HG02885 (cell line): ENCODE results near the gene CSPG4.
"Not testable (repeated sequence)": the region's sequence is repeated elsewhere in the genome, so short reads cannot be mapped to it uniquely, and the experiment has no call there.

Source experiments
- ATAC-seq: cut with Tn5 transposase; IDR thresholded peaks from one replicate; pipeline ENCODE4 v1.9.1; 2021; ENCODE audit warnings: mild to moderate bottlenecking; ENCODE audit not compliant: unreplicated experiment, poor library complexity

The CSPG4 gene

DNA sequence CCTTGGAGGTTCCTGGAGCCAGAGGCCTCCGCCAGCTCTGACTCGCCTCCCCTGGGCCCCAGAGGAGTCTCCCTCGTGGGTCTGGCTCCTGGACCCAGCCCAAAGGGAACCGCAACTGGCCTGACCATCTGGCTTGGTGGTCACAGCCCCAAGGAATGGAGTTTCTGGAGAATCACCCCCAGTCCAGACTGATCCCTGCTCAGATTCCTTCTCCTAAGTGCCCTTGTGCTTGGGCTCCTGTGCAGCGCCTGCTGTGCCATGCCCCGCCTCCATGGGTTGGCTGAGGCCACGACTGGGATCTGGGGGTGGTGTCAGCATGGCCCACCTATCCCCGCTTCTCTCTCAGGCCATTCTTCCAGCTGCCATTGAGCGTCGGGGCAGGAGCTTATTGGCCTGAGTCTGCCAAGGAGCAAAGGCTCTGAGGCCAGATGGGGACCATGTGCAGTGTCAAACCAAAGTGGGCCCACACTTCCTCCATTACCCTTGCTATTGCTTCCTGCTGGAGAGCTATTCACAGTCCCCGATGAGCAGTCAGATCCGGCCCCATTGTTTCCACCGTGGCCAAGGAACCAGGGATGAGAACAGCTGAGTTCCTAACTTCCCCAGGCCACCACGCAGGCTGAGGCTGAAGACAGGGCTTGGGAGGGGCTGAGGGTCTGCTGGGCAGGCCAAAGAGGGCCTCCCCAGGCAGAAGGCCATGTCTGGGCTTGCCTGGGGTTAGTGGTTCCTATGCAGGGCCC is 19.0 kb downstream of the CSPG4 start:
- no peak for ATAC-seq

DNA sequence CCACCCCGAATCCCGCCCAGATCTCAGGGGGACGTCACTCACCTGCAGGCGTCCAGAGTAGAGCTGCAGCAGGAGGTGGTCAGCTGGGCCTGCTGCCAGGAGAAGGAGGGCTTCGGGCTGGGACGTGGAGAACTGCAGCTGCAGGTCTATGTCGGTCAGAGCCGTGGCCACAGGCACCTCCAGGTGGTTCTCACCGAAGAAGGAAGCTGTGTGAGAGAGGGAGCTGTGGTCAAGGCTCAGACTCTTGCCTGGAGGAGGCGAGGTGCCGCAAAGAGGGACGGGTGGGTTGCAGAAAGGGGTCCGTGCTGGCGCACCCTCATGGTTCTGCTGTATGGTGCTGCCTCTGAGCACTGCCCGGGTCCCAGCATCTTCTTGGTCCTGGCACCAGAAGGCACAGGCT is 19.6 kb downstream of the CSPG4 start:
- not testable (repeated sequence) for ATAC-seq

DNA sequence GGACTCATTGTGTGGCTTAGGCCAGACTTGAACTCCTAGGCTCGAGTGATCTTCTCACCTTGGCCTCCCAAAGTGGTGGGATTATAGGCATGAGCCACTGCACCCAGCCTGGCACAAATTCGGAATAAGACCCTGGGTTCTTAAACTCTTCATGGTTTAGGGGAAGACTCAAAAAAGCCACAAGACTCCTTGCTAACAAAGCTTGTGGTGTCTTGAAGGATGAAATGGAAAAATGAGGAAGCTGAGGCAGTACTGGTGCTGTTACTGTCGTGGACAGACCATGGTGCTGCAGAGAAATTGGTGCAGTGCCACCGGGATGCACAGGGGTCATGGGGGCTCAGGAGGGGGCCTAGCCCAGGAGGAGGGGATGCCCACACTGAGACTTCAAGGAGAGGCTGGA is 20.3 kb downstream of the CSPG4 start:
- ATAC-seq, result not testable (repeated sequence)

DNA sequence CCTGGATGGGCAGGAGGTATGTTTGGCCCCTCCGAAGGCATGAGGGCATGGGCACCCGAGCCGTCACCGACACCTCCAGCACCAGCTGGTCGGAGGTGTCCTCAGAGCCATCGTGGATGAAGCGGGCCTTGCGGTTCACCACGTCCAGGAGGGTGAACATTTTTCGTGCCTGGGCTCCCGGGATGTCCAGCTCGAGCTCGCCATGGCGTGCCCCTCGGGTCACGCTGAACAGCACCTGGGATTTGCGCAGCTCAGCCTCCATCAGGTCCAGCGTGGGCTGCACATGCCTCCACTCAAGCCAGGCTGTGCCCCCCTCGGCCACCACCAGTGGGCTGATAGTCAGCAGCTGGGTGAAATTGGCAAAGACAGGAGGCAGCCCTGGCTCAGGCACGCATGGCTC is 23.2 kb downstream of the CSPG4 start:
- ATAC-seq, result not testable (repeated sequence)

DNA sequence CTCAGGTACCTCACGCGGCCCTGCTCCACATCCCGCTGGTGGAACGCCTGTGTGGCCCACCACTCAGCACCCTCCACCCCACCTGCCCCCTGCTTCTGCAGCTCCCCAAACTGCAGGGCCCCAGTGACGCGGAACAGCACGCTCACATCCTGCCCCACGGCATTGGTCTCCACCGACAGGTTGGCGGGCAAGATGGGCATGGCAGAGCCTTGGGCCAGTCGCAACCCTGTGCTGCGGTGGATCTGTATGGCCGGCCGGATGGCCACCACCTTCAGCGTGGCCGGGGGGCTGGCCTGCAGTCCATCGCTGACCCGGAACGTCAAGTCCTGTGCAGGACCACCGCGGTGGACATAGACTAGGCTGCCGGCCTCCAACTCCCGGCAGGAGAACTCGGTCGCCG is 23.8 kb downstream of the CSPG4 start:
- no peak for ATAC-seq

DNA sequence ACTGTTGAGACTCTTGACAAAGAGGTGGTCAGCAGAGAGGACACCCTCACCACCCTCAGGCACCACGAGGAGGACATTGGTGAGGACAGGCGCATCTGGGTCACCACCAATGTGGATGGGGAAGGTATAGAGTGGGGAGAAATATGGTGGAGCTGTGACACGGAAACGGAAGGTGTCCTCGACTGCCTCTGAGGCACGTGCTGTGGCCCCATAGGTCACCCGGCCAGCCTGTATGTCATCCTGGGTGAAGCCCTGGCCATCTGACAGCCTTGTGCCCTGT is 24.4 kb downstream of the CSPG4 start:
- ATAC-seq, result no peak

DNA sequence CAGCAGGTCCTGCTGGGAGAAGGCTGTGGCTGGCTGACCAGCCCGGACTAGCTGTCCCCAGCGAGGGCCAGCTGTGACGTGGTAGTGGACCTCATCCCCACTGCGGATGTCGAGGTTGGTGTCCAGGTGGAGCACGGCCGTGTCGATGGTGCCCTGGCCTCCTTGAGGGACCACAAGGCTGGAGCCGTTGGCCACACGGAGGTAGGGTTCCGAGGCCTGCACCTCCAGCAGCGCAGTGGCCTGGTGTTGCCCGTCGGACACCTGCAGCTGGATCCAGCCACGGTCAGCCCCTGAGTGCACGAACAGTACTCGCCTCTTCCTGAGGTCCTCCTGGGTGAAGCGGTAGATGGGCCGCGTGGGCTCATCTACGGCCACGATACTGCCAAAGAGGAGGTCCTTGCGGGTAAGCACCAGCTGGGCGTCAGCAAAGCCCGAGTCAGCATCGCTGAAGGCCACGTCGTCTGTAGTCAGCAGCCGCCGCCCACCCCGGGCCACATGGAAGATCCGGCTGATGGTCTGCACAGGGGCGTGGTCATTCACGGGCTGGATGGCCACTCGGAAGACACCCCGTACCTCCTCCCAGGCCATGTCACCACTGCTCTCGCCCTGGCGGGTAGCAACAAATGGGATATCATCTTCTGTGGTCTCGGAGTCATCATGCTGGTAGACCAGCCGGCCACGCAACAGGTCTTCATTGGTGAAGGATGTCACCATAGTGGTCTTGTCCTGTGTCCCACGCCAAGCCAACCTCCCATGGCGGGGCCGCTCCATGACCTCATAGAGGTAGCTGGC is 25.0 kb downstream of the CSPG4 start:
- no peak for ATAC-seq

DNA sequence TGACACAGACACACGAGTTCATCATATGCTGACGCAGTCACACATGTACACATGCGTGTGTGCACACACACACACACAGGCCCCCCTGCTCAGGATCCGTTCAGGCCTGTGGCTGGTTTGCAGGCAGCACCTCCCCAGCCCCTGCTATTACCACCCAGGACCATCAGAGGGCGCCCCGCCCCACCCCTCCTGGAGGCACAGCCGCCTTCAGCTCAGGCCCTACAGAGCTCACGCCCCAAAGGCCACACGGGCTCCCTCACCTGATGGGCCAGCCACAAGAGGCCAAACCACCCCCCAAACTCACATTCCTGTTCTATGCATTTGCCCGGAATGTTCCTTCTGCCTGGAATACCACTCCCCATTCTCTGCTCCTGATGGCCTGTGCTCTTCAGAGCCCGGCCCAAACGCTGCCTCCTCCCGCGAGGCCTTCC is 26.4 kb downstream of the CSPG4 start:
- not testable (repeated sequence) for ATAC-seq

DNA sequence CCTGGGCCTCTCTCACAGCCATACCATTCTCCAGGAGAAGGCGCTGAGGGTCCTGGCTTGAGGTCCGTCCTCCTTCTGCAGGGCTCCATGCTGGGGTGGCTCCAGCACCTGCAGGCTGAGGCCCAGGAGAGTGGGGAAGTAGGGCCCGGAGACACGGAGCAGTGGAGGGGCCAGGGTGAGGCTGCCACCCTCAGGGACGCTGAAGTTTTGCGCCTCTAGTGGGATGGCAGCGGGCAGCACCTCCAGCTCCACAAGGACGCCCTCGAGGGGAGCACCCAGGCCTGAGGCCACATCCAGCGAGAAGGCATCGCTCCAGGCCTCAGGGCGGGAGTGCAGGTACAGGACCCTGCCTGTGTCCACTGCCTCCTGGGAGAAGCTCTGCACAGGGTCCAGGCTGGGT is 27.5 kb downstream of the CSPG4 start:
- ATAC-seq, result no peak

DNA sequence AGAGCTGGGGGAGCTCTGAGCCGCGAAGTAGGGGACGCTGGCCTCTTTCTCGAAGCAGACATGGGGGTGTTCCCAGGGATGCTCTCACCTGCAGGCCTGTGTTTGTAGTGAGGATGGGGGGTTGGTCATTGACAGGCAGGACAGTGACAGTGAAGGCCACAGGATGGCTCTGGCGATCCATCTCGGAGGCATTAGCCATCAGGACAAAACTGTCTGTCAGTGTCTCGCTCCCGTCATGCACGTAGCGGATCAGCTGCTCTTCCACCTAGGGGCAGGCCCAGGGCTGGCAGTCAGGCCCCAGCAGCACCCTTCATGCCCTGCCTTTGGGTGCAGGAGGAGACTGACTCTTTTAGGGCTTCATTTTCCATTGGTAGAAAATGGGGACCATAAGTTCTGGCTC is 28.0 kb downstream of the CSPG4 start:
- ATAC-seq, result no peak

DNA sequence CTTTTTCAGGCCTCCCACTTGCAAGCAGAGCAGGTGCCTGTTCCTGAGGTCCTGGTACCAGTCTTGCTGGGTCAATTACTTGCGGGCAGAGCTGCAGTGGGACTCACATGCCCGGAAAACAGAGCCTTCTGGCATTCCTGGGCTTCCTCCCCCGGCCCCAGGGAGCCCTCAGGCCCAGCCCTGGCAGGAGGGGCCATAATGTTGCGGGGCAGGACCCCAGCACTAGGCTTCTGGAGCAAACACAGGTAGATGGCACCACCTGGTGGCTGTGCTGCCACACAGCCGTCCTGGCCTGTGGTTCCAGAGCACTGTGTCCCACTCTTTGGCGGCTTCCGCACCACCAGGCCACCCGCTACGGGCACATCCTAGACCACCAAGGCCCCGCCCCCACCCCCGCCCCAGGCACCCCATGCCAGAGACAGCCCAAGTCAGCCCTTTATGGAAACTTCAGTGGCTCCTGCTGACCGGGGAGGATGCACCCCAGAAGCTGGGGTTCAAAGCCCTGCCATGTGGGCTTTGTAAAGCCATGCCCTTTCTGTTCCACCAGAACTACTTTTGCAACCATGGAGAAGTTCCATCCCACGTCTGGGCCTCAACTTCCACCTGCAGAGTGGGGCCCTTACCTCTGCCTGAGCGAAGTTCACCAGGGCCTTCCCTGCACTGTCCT is 28.9 kb downstream of the CSPG4 start:
- ATAC-seq, result not testable (repeated sequence)

DNA sequence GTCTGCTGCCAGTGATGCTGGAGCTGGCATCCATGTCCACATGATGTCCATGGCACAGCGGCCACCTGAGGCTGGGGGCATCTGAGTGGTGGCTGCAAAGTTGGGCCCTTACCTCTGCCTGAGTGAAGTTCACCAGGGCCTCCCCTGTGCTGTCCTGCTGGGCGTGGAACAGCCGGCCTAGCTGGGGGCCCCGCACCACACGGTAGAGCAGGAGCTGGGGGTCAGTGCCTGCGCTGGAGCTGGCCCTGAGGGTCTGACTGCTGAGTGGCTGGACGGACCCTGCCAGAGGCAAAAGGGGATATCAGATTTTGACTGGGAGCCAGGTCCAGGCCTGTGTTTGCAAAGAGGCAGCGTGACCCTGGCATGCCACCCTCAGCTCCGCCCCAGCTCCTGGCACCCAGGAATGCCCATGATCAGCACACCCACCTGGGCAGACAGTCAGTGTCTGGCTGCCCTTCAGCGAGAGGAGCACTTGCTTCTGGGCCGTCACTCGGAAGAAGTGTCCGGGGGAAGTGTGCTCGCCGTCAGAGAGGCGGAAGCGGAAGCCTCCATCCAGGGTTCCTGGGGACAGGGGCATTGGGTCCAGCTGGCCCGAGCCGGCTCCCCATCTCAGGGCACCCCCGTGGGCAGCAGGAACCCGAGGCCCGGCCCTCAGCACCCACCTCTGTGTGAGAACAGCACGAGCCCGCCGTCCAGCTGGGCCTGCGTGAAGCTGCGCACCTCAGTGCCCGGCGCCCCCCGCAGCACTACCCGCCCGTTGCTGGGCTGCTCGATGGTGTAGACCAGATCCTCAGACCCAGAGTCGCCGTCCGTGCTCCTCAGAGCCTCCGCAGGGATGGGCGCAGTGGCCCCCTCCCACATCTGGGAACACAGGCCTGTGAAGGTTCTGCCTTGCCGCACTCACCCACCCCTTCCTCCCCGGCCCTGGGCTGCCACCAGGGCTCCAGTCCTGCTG is 30.2 kb downstream of the CSPG4 start:
- no peak for ATAC-seq

DNA sequence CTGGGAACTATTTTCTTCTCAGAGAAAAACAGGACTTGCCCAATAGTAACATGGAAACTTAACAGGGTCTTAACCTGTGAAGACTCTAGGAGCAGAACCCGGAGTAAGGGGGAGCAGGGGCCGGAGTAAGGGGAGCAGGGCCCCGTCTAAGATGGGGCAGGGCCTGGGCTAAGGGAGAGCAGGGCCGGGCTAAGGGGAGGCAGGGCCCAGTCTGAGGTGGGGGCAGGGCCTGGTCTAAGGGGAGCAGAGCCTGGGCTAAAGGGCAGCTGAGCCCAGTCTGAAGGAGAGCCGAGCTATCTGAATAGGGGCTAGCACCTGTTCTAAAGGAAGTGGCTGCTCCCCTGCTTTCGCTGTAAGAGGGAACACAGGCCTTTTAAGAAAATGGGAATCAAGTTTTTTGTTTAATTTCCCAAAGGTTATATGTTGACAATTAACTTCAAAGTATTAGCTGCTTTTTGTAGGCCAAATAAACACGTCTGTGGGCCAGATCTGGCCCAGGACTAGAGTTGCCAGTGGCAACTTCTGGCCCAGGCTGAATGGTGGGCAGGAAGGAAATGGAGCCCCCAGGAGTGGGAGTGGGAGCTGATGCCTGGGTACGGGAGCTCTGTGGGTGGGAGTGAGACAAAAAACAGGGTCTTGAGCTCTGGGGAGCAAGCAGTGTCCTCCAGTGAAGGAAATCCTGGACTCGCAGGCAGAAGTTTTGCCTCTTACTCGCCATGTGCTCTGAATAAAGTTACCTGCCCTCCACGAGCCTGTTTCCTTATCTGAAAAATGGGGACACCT is 32.5 kb downstream of the CSPG4 start:
- no peak for ATAC-seq

DNA sequence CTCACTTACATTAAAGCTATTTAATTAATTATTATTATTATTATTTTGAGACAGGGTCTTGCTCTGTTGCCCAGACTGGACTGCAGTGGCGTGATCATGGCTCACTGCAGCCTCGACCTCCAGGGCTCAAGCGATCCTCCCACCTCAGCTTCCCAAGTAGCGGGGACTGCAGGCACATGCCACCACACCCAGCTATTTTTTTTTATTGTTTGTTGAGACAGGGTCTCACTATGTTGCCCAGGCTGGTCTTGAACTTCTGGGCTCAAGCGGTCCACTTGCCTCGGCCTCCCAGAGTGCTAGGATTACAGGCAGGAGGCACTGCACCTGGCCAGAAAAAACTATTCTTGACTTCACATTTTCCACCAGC is 34.3 kb downstream of the CSPG4 start:
- not testable (repeated sequence) for ATAC-seq

DNA sequence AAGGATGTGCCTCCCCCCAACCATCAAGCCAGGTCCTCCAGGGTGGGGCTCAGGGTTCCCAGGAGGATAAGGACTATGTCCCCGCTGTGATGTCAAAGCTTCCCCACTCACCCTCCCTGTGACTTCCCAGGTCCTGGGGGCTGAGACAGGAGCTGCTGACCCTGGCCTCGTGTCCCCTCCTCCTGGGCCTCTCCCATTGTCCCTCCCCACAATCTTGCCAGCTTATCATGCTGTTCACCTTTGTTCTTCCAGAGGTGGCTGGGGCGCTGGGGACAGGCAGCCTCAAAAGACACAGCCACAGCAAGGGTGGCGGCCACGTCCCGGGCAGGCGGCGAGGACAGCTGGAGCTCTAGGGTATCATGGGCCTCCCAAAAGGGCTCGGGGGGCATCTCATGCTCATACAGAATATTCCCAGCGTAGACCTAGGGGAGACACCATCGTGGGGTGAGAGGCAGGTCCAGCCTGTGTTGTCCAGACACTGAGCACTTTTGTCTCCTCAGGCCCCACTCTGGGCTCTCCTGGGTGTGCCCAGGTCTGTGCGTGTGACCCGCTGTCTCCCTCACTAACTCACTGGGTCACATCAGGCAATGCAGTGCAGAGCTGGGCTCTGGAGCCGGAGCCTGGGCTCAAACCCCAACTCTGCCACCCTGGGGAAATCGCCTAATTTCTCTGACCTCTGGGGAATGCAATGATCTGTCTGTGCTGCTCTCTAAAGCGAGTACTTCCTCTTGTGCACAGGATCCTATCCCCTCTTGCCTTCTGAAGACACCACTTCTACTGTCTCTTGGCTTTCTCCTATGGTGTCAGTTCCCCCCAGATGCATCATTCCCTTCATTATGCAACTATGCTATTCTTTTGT is 35.0 kb downstream of the CSPG4 start:
- no peak for ATAC-seq

DNA sequence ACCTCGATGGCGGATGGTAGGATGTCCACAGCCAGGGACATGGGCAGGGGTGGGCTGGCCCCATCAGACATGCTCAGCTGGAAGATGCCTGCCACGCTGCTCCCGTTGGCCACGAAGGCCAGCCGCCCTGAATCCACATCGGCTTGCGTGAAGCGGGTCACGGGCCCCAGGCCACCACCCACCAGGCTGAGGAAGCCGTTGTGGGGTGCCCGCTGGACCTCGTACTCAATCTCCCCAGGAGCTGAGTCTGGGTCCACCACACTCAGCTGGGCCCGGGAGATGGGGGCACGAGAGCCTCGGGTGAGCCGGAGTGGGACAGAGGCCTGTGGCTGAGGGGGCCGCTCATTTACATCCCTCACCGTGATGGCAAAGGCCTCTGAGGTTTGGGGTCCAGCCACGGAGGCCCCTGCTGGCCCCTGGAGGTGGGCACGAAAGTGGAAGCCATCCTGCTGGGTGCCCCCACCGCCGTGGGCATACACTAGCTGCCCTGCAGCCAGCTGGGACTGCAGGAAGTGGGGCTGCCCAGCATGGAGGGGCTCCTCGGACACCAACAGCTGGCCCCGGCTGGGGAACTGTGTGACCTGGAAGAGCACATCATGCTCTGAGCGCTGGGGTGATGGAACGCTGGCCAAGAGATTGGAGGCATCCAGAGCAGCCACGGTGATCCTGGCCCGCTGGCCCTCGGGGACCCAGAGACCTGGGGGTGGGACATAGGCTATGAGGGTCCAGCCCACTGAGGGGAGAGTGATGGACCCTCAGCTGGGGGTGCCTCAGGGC is 35.8 kb downstream of the CSPG4 start:
- ATAC-seq, result no peak

DNA sequence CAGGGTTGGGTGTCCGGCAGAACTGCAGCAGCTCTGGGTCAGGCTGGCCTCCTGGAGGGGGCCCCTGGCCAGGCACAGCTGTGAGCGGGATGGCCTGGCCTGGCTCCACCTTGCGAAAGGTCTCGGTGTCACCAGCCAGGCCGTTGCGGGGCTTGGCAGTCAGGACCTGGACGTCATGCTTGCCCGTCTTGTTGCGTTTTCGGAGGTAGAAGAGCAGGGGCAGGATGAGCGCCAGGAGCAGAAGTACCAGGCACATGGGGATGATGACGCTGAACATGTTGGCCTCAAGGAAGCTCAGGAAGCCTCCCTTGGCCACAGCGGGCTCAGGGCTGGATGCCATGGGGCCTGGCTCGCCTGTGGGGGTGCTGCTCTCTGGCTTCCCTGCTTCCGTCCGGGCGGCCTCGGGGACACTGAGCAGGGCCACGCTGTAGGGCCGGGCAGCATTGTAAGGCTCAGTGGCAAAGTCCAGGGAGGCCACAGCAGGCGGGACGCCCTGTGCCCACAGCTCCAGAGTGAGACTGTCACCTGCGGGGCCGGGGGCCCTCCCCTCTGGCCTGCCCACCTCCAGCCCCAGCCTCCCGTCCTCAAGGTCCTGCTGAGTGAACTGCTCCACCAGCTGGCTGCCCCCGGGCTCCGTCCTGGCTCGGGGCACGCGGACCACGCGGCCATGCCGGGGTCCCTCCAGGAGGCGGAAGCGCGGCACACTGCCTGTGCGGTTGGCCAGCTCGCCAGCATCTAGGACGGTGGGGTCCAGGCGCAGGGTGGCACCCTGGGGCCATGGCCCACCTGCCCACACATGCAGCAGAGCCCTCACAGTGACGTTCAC is 36.9 kb downstream of the CSPG4 start:
- no peak for ATAC-seq
